HG02623 (cell line): ENCODE data around the gene HEXB.
"Not testable (repeated sequence)": the region's sequence is repeated elsewhere in the genome, so short reads cannot be mapped to it uniquely, and the experiment has no call there.

Experiments
- ATAC-seq: cut with Tn5 transposase; IDR thresholded peaks from one replicate; pipeline ENCODE4 v1.9.1; 2021; ENCODE audit warnings: moderate library complexity; ENCODE audit not compliant: unreplicated experiment

HEXB gene

DNA sequence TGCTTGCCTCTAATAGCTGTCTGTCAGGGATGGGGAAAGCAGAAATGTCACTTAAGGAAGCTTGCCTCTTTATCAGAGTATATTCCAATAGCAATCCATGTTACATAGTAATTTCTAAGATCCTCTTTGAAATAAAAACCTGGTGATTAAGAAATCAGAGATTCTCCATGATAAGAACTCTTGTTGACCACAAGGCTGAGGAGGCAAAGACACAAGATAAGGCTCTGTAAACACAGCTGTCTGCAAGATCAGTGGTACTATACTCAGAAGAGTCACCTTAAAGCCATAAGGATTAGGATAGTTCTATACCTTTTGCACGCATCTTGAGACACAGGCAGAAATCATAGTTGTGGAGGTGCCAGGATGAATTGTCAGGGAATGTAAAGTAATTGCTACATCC, 40.3 kb downstream of the HEXB start:
- no peak for ATAC-seq

DNA sequence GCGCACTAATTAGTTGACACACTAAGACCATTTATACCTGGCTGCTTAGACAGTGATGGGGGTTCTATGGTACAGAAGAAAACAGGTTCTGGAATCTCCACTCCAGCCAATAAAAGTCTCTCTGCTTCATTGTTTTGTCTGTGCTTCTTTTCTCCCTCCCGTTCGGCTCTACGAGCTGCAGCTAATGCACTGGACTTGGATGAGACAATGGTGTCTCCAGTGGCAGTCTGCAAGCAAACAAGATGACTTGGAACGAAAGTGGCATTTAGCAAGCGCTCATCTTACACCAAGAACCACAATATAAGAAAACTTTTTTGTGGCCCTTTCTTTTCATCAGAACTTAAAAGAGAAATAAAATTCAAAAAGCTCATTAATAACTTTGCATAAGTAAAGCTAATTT, 51.7 kb downstream of the HEXB start:
- ATAC-seq, result no peak

DNA sequence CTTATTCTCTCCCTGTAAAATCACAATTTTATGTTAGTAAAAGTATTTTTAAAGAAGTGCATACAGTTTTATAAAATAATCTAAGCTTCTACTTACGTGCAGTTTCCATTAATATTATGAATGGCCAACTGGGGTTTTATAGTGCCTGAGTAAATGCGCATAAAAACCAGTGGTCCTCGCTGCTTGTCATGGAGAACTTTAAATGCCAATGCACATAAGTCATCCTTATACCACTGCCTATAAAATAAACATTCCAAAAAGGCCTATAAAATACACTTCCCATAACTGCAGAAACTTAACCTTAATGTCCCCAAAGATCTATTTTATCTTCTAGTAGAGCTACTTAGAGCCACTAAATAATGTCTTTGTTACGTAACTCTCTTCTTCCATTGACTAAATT, 53.4 kb downstream of the HEXB start:
- ATAC-seq, result no peak

DNA sequence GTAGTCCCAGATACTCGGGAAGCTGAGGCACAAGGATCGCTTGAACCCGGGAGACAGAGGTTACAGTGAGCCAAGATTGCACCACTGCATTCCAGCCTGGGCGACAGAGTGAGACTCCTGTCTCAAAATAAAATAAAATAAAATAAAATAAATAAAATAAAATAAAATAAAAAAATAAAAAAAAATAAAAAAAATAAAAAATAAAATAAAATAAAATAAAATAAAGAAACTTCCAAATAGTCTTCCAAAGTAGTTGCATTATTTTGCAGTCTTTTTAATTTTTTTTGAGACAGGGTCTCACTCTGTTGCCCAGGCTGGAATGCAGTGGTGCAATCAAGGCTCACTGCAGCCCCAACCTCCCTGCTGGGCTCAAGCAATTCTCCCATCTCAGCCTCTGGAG, 63.7 kb downstream of the HEXB start:
- ATAC-seq, result not testable (repeated sequence)

DNA sequence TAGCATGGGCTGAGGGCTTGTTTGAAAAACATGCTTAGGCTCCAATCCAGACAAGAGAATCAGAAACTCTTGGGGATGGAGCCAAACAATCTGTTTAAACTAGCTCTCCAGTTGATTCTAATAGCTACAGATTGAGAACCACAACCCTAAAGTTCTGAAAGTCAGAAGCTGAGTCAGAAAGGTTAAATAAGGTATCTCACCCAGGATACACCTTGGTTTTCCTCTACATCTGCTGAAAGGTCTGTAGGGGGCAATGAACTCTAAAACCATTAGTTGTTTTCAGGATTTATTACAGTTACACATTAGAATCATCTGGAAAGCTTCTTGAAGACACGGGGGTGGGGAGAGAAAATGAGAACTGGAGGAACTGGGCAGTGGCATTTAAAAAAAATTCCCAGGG, 76.2 kb downstream of the HEXB start:
- ATAC-seq, result no peak

DNA sequence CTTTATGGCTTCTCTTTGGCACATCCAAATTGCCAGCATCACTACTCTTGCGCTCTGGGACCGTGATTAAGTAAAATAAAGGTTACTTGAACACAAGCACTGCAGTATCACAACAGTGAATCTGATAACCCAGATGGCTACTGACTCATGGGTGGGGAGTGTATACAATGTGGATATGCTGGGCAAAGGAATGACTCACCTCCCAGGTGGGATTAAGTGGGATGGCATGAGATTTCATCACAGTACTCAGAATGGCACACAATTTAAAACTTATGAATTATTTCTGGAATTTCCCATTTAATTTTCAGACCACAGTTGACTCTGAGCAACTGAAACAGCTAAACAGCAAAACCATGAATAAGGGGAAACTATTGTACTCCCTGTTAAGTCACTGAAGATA, 77.6 kb downstream of the HEXB start:
- ATAC-seq, result no peak

DNA sequence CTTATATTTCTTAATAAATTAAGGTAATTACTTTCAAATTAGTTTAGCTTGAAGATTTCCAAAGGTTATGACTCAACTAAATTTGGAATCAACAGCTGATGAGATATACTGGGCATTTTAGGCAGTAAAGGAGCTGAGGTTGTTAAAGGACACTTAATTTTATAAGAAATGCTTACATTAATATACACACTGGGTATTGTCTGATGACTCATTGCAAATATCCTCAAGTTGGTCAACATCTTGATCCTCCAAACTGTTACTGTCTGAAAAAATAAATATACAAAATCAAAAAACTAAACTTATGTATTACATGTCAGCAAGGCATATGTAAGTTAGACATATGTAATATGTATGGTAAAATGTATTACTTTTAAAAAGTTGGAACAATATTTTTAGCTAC, 78.5 kb downstream of the HEXB start:
- ATAC-seq, result no peak

DNA sequence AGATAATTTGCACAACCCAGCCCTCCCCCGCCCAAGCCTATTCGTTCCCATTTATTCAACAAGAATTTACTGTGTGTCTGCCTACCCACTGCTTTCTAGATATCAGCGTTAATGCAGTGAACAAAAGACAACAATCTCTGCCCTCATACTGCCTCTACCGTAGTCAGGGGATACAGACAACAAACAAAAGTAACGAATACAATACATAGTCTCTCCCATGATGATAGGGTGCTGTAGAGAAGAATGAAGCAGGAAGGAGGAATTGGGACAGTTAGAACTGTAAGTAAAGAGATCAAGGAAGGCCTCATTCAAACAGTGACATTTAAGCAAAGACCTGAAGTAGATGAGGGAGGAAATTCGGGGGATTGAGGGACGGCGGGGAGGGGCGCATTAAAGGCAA, 80.2 kb downstream of the HEXB start:
- ATAC-seq, result no peak

DNA sequence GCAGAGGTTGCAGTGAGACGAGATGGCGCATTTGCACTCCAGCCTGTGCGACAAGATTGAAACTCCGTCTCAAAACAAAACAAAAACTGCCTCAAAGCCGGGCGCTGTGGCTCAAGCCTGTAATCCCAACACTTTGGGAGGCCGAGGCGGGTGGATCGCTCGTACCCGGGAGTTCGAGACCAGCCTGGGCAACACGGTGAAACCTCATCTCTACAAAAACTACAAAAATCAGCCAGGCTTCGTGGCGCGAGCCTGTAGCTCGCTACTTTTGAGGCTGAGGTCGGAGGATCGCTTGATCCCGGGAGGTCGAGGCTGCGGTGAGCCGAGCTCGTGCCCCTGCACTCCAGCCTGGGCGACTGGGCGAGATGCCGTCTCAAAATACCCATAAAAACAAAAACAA, 80.9 kb downstream of the HEXB start:
- no peak for ATAC-seq

DNA sequence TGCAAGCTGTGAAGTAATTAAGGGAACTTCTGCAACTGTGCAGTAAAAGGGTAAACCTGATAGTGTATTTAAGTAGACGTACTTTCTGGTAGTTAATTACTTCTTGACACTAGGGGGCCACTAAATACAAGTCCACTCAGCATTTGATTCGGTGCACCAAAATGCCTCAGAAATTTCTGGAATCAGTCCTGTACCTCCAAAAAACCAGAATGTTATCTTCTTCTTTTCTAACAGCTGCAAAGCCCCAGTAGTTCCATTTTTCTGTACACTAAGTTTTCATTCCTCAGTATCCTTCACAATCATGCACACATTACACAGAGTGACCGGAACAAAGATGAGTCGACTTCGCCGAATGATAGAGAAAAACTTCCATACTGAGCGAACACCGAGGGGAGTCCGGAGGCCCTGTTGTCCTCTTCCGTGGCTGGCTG, 81.4 kb downstream of the HEXB start:
- peak; percentile 34 for ATAC-seq

DNA sequence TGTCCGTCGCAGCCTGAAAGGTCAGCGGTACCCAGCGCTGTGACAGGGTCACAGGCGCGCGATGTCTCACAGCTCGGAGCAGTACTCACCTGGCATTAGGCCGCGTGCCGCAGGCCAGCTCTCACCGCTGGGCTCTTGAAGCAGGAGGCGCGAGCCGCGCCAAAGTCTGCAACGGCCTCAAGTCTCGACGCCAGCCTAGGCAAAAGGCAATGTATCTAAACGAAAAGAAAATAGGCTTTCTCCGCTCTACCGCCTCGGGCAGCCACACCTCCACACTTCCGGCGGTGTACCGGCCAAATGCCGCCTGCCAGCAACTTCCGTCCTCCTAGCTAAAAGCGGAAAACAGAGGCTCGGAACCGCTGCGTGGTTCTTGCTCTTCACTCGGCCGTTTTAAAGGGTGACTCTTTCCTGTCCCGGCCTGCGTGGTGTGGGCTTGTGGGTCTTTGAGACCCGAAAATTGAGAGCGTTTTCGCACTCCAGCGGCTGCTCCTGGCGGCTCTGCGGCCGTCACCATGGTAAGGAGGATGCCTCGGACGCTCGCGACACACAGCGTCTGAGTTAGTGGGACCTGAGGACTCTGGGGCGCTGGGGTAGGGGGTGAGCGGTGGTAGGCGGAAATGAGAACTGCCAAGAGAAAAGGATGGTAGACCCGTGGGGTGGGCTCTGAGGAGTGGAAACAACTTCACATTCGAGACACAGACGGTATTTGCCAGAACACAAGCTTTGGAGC, 82.0 kb downstream of the HEXB start, which contains the start of the genes GFM2 and NSA2:
GFM2 (minus strand) TSS at position 269 of the 730 bp plus-strand sequence. CDS start 3,375 bp downstream, outside the sequence.
NSA2 (plus strand) TSS at position 401 of the 730 bp plus-strand sequence; CDS start at position 513, 112 bp downstream.
- ATAC-seq, result peak; percentile 86

DNA sequence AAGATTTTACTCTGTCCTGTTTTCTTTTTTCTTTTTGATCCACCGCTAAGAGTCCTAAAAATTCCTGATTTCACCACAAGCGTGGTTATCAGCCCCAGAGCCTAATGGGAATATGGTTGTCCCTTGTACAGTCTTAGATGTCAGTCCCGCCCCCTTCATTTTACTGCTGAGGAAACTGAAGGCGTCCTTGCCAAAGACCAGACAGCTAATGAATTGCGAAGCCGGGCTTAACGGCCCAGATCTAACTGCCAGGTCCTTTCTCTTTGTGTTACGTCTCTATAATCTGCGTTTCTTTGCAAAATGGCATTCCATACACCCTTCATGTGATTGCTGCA, 82.5 kb downstream of the HEXB start:
- peak; percentile 20 for ATAC-seq
